PFSK-1 (cell line): Measurements from ENCODE around the gene SPEF1.

Source experiments
- POLR2AphosphoS5 ChIP-seq: IDR thresholded peaks from 2 replicates; pipeline ENCODE4 v1.6.1; 2012; ENCODE audit warnings: low read depth, mild to moderate bottlenecking, control low read depth, low read length, moderate library complexity
- REST ChIP-seq, 2 experiments: IDR thresholded peaks; 2 replicates each; pipeline versions ENCODE4 v1.6.1 to v1.8.0; 2011 to 2012; ENCODE audit warnings: low read depth in 2 of 2, low read length in 2 of 2, control low read depth in 1 of 2, inconsistent platforms in 1 of 2, mild to moderate bottlenecking in 1 of 2, moderate library complexity in 1 of 2; ENCODE audit not compliant: insufficient read depth in 1 of 2
- TAF1 ChIP-seq: IDR thresholded peaks from 2 replicates; pipeline ENCODE4 v1.6.1; 2012; ENCODE audit warnings: low read length, control low read depth, borderline replicate concordance; ENCODE audit not compliant: insufficient read depth

- no peak for TF ChIP-seq POLR2AphosphoS5
- no peak for TF ChIP-seq REST (IDR thresholded peaks at IDR 0.05; ENCODE audit: insufficient read depth in 1 of 2, low read depth in 2 of 2, low read length in 2 of 2)
- TF ChIP-seq TAF1, result no peak
These were observed 45.2 kb upstream of the SPEF1 start for GRCh38 chr20:3826420-3826819.
